ENCODE results near the gene AMDHD1.

DNA sequence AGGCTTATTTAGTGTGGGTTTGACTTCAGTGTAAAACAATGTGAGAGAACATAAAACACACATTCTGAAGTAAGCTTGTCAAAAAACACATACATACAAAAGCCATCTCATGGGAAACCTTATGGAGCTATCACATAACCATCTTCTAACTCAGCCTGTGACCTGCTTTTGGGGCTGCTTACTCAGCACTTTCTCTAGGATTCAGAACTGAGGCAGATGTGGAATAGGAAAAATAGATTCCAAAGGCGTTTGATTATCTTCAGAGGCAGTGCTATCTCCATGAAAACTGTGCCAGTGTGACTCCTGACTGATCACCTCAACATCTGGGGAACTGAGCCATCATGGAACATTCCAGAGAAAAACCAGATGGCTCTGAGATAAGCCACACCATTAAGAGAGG lies 39.5 kb downstream of the AMDHD1 start:
- TF ChIP-seq CTCF (optimal IDR thresholded peaks at IDR 0.05 in 1 of 3, IDR thresholded peaks at IDR 0.05 in 1 of 3, conservative IDR thresholded peaks at IDR 0.05 in 1 of 3; ENCODE audit: extremely low read depth in 1 of 3, insufficient read depth in 2 of 3, low read length in 3 of 3), result no peak
- no peak for TF ChIP-seq EZH2 (IDR thresholded peaks at IDR 0.05; ENCODE audit: low read length)

Data from keratinocyte (primary cell).